HG02970 (cell line): ENCODE measurements around the gene SIGLEC7.

Source experiments
- ATAC-seq: cut with Tn5 transposase; IDR thresholded peaks from one replicate; pipeline ENCODE4 v1.9.1; 2021; ENCODE audit warnings: mild to moderate bottlenecking, moderate library complexity, moderate number of reproducible peaks; ENCODE audit not compliant: unreplicated experiment, low FRiP score

Gene SIGLEC7

DNA sequence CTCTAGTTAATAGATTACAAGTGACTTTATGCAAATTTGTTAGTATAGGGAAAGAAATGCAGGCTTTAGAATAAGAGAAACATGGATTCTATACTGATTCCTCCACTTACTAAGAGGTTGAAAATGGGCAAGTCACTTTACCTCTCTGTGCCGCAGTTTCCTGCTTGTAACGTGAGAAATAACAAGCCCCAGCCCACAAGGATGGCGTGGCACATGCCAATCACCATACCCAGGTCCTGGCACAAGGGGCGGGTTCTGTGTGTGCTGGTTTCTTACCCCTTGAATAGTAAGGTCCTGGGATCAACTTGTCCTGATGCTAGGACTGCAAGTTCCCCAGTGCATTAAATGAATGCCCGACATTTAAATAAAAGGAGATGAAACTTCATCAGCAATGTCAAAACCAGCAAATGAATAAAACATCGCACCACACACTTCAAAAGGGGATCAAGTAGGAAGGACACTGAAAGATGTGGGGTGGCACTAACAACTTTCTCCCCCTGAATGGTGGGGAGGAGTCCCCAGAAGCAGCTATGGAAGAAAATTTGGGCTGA, 25.3 kb upstream of the SIGLEC7 start:
- no peak for ATAC-seq

DNA sequence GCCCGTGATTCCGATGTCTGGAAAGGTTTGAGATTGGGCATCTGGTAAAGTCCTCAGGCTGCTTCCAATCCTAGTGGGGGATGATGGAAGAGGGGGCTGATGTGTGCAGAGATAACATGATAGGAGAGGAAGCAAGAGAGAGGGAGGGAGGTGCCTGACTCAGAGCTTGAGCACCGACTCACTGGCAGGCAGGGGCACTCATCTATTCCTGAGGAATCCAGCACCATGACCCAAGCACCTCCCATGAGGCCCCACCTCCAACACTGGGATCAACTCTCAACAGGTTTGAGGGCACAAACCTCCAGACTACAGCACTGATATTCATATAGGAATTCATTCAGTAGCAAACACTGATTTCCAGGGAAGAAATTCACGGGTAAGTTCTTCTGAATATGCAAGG, 23.0 kb upstream of the SIGLEC7 start:
- ATAC-seq = no peak

DNA sequence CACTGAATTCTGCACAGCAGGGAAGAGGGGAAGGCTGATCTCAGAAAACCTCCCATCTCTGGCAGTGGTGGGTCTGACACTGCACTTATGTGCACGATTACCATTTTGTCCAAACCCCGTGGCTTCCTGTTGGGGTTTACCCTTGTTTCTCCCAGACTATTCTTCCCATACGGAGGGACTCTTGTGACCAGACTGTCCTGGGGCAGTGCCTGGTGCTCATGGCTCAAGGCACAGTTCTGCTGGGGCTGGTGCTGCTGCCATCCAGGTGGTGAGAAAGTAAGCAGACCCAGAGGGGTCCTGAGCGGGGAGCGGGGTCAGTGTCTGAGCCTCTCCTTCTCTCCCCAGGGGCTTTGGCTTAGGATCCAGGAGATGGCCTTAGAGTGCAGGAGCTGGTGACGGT, 22.5 kb upstream of the SIGLEC7 start:
- ATAC-seq = no peak

DNA sequence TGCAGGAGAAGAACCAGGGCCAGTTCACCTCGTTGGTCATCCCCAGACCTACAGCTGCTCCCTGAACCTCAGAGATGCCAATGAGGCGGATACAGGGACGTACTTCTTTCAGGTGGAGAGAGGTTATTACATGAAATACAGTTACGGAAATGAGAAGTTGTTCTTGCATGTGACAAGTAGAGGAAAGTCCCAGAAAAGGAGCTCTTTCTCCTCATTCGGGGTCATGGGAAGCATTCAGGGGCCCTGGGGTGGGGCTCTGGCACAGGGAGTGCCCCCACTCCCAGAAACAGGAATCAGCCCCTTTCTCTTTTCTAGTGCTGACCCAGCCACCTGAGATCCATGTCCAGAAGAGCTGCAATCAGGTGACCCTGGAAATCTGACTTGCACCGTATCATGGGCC, 21.9 kb upstream of the SIGLEC7 start:
- ATAC-seq = no peak

DNA sequence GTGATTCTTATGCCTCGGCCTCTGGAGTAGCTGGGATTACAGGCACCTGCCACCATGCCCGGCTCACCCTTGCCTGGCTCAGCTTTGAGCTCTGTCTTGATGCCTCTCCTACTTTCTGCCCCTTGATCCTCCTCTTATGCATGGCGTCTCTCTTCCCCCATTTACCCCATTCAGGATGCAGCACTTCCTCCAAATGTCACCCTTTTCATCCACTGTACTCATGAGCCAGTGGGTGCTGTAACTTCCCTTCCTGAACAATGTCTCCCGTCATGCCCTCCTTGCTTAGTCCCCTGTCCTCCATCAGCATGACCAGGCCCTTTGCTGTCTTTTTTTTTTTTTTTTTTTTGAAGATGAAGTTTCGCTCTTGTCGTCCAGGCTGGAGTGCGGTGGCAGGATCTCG, 20.8 kb upstream of the SIGLEC7 start:
- no peak for ATAC-seq

DNA sequence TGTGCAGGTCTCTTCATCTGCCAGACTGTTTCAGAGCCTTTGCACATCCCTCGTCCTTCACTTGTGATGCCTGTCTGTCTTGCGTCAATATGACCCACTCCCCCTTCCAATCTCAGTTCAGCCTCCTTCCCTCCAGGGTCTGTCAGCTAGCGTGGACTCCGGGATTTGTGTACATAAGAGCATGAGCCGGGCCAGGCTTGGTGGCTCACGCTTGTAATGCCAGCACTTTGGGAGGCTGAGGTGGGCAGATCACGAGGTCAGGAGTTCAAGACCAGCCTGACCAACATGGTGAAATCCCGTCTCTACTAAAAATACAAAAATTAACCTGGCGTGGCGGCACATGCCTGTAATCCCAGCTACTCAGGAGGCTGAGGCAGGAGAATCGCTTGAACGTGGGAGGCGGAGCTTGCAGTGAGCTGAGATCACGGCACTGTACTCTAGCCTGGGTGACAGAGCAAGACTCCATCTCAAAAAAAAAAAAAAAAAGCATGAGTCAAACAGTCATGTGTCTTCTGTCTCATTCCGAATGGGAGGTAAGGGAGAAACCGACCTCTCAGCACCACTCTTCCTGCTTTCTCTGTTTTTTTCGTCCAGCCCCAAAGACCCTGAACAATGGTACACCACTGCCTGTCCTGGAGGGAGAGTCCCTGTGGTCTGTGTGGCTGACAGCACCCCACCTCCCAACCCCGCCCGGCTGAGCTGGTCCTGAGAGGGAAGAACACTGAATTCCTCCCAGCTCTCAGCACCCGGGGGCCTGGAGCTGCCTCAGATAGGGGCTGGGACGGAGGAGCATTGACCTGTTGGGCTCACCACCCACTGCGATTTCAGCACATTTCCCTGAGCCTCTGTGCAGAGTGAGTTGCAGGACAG, 19.8 kb upstream of the SIGLEC7 start:
- no peak for ATAC-seq

DNA sequence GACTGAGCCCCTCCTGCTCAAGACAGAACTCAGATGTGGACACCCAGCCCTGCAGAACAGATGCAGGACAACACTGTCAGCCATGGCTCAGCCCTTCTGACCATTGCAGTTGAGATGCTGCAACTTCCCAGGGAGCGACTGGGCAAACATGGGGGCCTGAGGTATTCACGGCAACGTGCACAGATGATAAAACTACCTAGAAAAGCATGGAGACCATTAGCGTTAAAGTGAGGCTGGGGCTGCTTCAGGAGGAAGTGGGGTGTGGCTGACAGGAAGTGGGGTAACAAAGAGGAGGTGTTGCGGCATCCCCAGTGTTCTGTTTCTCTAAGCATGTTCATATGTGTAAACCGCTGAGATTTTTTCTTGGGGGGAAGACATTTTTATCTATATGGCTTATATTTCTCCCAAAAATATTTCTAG, 18.7 kb upstream of the SIGLEC7 start:
- no peak for ATAC-seq

DNA sequence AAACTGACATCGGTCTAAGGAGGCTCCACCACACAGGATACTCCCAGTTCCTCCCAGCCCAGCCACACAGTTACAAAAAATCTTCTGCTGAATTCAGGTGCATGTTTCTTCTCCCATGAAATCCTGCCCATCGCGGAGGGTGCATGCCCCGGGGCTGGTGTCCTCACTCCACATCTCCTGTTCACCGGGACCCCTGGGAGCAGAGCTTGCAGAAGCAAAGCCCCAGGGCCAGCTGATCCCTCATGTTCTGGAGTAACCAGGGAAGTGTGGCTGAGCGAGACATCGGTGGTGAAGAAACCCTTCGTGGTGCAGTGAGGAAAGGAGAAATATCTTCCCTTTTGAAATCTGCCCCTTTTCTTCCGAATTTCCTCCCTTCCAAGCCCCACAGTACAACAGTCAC, 18.3 kb upstream of the SIGLEC7 start:
- no peak for ATAC-seq

DNA sequence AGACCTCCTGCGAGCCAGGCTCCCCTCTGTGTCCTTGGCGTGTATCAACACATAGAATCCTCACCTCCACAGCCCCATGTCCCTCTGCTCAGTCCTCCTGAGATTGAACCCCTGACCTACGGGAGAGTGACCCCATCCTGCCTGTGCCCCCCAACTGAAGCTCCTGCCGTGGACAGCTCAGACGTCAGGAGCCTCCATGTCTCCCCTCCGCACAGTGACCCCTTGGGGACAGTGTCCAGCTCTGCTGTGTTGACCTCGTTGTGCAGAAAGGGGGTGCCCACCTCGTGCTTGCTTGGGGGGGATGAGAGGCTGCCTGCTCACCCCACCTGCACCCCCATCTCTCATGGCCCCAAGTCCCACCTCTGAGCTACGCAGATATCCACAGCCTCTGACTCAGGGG, 17.9 kb upstream of the SIGLEC7 start:
- ATAC-seq = no peak

DNA sequence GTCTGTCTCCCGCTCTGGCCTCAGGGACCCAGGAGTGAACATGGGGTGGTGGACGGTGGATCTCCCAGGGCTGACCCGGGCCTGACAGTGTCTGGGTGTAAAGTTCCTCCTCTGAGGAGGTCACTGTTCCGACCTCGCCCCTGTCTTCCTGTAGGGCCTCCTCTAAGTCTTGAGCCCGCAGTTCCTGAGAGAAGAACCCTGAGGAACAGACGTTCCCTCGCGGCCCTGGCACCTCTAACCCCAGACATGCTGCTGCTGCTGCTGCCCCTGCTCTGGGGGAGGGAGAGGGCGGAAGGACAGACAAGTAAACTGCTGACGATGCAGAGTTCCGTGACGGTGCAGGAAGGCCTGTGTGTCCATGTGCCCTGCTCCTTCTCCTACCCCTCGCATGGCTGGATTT, 17.4 kb upstream of the SIGLEC7 start, which contains the start of gene SIGLEC9:
SIGLEC9 (plus strand) TSS at position 178 of the 400 bp plus-strand sequence; CDS start at position 247, 69 bp downstream.
- ATAC-seq = no peak

DNA sequence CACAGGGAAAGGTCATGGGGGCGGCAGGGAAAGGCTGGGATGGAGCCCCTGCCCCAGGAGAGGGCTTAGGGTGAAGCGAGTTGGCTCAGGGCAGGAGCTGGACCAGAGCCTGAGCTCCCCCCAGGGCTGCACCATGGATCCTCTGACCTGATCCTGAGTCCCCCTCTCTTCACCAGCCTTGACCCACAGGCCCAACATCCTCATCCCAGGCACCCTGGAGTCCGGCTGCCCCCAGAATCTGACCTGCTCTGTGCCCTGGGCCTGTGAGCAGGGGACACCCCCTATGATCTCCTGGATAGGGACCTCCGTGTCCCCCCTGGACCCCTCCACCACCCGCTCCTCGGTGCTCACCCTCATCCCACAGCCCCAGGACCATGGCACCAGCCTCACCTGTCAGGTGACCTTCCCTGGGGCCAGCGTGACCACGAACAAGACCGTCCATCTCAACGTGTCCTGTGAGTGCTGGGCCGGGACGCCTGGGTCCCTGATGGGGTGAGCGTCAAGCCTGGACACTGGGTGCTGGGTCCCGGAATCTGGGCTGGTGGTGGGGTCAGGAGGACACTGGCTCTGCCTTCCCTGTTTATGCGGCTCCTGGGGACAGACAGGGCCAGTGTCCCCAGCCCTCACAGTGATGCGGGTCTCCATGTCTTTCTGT, 16.6 kb upstream of the SIGLEC7 start:
- ATAC-seq = no peak

DNA sequence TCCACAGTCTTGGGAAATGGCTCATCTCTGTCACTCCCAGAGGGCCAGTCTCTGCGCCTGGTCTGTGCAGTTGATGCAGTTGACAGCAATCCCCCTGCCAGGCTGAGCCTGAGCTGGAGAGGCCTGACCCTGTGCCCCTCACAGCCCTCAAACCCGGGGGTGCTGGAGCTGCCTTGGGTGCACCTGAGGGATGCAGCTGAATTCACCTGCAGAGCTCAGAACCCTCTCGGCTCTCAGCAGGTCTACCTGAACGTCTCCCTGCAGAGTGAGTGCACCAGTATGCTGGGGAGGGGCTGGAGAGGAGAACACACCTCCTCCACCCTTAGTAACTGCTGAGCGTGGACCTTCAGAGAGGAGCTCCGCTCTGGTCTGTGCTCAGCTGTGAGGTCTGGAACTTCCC, 15.1 kb upstream of the SIGLEC7 start:
- ATAC-seq = no peak

DNA sequence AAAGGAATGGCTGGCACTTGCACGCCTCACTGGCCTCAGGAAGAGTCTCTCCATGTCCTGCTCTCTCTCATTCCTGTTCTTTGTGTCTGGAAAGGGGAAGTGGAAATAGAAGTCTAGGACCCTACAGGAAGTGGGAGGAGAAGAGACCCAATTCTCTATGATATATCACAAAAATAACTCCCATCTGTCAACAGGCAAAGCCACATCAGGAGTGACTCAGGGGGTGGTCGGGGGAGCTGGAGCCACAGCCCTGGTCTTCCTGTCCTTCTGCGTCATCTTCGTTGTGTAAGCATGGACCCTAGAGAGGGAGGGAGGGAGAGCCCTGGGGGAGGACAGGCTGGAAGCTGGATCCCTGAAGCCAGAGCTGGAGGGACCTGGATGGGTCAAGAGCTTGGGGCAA, 14.3 kb upstream of the SIGLEC7 start:
- ATAC-seq = no peak

DNA sequence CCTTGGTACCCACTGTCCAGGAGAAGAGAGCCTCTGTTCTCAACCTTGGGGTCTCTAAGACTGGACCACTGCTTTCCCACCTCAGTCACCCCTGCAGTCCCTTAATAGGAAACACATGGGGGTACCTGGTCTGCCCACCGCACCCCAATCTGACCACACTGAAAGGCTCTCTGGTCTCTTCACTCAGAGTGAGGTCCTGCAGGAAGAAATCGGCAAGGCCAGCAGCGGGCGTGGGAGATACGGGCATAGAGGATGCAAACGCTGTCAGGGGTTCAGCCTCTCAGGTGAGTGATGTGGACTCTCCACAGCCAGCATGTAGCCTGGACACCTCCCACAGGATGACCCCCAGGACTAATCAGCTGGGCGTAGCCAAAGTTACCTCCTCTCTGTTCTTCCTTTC, 13.9 kb upstream of the SIGLEC7 start:
- no peak for ATAC-seq

DNA sequence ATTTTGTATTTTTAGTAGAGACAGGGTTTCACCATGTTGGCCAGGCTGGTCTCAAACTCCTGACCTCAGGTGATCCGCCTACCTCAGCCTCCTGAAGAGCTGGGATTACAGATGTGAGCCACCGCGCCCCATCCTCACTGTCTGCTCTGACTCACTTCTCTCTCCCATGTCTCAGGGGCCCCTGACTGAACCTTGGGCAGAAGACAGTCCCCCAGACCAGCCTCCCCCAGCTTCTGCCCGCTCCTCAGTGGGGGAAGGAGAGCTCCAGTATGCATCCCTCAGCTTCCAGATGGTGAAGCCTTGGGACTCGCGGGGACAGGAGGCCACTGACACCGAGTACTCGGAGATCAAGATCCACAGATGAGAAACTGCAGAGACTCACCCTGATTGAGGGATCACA, 12.4 kb upstream of the SIGLEC7 start:
- ATAC-seq = no peak

DNA sequence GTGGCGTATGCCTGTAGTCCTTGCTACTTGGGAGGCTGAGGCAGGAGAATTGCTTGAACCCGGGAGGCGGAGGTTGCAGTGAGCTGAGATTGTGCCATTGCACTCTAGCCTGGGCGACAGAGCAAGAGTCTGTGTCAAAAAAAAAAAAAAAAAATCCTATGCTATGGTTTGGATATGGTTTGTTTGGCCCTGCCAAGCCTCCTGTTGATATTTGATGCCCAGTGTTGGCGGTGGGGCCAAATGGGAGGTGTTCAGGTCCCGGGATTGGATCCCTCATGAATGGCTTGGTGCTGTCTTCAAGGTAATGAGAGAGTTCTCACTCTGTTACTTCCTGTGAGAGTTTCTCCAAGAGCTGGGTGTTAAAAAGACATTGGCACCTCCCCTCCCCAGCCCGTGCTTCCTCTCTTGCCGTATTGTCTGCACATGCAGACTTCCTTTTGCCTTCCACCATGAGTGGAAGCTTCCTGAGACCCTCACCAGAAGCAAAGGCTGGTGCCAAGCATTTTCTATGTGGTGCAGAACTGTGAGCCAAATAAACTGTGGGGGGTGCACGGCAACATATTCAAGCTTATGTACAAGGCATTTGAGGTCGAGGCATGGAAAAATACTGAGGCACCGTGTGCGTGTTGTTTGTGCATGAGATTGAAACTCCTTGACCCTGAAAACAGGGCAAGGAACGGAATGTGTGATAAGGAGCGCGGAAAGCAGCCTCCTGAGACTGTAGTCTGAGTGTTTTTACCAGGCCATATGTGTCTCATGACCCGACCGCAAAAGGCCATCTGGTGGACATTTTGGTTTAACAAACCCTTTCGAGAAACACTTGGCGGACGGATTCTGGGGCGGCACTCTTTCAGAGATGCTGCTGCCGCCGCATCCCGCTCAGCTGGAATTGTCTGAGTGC, 10.1 kb upstream of the SIGLEC7 start:
- ATAC-seq = no peak

DNA sequence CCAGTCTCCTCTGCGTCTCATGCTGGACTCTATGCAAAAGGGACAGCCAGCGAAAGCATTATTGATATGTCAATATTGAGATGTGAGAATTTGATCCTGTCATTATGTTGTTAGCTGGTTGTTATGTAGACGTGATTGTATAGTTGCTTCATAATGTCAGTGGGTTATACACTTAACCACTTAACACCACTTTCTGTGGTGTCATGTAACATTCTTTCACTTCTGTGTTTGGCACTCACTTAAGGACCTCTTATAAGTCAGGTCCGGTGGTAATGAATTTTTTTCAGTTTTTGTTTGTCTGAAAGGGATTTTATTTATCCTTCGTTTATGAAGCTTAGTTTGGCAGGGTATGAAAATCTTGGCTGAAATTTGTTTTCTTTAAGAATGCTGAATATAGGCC, 7.1 kb upstream of the SIGLEC7 start:
- ATAC-seq = no peak

DNA sequence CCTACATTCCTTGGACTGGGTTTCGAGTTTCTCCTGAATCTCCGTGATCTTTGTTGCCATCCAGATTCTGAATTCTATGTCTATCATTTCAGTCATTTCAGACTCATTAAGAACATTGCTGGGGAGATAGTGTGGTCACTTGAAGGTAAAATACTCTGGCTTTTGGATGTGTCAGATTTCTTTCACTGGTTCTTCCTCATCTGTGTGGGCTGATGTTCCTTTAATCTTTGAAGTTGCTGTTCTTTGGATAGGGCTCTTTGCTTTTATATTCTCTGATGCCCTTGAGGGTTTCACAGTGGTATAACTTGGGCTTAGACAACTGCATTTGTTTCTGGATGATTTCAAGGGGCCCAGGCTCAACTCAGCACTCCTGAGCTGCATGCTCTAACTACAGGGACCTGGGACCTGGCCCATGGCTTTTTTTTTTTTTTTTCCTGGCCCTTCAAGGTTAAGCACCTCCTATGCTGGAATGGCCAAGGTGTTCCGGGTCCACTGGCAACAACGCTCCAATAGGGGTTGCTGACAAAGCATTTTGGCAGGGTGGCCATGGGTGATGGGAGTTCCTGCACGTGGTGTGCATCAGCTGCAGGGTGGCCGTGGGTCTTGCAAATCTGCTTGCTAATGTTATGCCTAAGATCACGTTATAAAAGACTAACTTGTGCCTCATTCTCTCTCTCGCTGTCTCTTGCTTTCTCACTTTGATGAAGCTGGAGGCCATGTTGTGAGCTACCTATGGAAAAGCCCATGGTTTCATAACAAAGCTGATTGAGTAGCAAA, 5.9 kb upstream of the SIGLEC7 start:
- no peak for ATAC-seq

DNA sequence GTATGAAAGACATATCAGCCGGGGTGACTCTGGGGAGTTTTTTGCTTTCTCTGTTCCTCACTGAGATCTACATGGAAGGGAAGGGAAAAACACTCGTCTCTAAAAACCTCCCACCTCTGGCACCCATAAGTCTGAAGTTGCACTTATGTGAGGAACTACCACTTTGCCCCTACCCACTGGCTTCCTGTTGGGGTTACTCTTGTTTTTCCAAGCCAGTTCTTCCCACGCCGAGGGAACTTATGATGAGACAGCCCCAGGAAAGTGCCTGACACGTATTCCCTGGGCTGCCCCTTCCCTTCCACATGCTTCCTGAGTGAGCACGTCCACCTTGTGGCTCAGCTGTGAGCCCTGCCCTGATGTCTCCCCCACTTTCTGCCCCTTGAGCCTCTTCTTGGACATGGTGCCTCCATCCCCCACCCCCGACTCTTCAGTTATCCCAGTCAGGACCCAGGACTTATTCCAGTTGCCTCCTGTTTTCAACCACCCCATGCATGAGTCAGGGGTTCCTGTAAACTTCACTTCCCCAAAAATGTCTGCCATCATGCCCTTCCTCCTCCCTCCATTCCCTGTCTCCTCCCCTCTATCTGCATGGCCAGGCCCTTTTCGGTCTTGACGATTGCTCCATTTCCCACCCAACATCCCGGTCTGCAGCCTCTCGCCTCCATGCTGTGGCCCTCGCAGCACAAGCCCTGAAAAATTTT, 5.1 kb upstream of the SIGLEC7 start:
- ATAC-seq = no peak
